ENCODE measurements around the gene IFT88.

- TF ChIP-seq EP300 (IDR thresholded peaks at IDR 0.05) (no peak), POLR2AphosphoS5 (IDR thresholded peaks at IDR 0.05) (no peak), CTCF (IDR thresholded peaks at IDR 0.05) (no peak), POLR2A (IDR thresholded peaks at IDR 0.05) (no peak)
Measured at GRCh38 chr13:20528452-20528851, 38.5 kb upstream of the IFT88 start.

Data from suprapubic skin (tissue), 4 donors.